HG03139 (cell line): ENCODE data around the gene PNPT1.
A peak's percentile ranks its signal among the peaks of the same experiment; 100 is the strongest.
"Not testable (repeated sequence)": the region's sequence is repeated elsewhere in the genome, so short reads cannot be mapped to it uniquely, and the experiment has no call there.

Experiments used
- ATAC-seq: cut with Tn5 transposase; IDR thresholded peaks from one replicate; pipeline ENCODE4 v1.9.1; 2021; ENCODE audit not compliant: unreplicated experiment

The PNPT1 gene

DNA sequence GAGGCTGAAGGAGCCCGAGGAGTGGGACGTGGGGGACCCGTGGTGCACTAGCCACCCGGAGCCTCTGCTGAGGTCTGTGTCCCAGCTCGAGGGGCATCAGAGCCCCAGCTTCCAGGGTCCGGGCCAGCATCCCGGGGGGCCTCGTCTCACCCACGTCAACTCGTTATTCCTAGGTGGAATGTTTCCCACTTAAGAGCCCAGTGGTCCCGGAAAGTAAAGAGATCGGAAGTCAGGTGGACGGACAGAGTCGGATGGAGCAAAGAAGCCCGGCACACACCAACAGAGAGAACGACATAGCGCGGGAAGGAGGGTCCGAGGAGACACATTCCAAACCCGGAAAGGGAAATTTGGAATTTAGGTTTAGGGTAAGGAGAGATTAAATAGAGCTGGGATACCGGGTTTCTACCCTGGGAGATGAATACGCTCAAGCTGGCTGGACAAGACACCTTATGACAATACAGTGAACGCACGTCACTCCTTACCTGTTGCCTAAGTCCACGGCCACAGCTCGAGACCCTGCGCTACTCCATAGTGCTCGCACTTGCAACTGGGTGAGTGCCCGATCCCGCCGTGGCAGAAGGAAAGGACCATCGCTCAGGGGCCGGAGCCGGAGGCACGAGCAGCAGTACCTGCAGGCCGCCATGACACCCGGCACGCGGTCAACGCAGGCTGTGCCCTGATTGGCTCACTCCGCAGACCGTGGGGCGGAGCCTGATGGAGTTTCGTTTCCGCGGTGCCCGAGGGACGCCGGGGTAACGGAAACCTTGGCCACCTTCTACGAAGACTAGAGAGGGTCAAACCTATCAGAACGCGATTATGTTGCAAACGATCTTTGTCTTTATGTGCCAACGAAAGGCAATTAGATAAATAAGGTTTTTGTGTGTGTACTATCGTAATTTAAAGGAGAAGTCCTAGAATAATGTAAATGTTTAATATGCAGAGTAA is at the start of gene PNPT1:
Gene PNPT1, minus strand, starts transcription at position 664 of the 945 bp plus-strand sequence. Its CDS starts 21 bp downstream, at position 643.
- peak; percentile 100 for ATAC-seq

DNA sequence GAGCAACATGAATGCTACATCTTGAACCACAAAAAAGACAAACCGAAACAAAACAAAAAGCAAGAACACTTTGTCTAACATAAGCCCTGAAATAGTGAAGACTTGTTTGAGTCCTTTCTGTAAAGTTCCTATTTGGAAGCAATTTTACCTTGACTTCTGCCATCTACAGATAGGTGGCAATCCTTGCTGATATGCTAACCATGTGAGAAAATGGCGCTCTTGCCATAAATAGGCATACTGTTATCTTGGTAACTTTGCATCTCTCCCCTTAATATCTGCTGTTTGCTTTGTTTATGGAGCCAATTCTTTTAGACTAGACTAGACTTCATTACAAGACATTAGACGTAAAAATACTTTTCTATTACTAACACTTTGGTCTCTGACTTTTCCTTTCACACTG is 49.4 kb upstream of the PNPT1 start:
- no peak for ATAC-seq

DNA sequence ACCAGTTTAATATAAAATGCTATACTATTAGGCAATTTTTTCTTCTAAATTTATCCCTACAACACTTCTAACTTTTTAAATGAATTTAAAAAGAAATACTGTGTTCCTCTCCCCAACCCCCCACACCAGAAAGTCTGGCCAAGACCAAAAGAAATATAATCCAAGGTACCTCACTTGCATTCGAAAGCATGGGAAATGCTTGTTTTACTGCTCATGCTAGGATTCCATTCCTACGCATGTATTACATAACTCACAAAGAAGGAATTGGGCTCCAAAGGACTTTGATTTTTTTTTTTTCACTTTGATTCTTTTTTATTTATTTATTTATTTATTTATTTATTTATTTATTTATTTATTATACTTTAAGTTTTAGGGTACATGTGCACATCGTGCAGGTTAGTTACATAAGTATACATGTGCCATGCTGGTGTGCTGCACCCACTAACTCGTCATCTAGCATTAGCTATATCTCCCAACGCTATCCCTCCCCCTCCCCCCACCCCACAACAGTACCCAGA is 42.4 kb upstream of the PNPT1 start:
- ATAC-seq: not testable (repeated sequence)

DNA sequence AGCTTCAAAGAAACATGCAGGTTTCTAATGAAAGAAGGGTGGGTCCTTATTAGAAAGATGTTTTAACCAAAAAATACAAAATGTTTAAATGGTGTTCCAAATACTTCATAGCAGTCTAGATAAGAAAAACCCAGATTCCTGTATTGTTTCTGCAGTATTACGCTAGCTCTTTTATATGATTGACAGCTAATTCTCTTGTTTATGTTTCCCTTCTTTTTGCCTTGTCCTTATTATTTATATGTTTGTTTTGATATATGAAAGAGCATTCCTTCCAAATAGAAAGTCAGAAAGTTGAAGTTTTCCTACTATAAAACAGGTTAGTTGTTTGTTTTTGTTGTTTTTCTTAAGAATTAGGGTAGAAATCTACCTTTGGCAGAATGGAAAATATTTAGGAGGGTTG is 41.1 kb upstream of the PNPT1 start:
- ATAC-seq: no peak

DNA sequence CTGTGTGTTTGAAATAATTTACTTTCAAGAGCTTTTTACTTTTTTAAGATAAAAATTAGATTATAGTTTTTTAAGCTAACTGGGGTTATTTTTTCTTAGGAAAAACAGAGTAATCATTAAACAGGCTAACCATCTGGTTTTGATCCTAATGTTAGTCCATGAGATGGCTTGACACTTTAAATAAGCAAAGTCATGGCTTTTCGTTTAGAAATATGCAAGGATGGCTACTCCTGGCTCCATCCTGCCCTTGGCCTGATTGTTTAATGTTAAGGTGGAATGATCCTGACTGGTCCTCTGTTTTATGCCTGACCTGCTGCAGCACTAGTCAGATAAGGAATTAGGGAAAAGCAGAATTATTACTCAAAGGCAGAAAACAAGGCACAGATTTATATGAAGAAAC is 39.7 kb upstream of the PNPT1 start:
- no peak for ATAC-seq

DNA sequence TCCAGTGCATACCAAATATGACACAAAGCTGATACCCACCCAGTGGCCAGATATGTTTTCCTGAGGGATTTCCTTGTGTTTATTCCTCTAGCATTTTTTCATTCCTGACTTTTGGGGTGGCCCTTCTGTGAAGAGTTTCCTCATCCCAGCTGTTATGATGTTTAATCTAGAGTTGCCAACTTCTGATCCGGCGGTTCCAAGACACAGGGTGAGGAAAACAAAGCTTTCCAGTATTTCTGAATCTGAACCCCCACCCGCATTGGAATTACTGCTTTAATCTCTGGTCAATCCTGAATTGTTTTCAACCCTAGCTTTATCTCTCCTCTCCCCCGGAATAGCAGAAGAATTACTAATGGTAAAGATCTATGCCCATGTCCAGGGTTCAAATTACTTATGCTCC is 39.2 kb upstream of the PNPT1 start:
- no peak for ATAC-seq

DNA sequence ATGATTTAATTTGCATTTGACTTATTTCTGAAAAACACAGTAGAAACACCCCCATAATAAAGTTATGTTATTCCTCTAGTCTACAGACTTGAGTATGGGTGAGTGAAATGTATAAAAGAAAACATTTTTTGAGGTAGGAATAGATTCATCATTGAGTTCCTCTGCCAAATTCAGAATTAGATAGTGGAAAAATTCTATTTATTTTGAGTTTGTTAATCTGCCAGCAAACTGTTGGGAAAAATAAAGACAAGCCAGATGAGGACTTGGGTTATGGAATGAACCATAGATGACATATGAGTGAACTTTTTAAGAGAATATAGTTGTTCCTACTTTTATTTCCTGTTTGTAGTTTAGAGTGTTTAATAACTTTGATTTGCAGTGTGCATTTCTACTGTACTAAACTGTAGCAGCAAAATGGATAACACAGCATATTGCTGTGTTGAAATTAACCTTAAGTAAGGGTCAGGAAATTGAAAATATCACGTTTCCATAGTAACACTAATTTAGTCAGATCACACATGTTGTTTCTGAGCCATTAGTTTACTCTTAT is 35.6 kb upstream of the PNPT1 start:
- ATAC-seq: no peak

DNA sequence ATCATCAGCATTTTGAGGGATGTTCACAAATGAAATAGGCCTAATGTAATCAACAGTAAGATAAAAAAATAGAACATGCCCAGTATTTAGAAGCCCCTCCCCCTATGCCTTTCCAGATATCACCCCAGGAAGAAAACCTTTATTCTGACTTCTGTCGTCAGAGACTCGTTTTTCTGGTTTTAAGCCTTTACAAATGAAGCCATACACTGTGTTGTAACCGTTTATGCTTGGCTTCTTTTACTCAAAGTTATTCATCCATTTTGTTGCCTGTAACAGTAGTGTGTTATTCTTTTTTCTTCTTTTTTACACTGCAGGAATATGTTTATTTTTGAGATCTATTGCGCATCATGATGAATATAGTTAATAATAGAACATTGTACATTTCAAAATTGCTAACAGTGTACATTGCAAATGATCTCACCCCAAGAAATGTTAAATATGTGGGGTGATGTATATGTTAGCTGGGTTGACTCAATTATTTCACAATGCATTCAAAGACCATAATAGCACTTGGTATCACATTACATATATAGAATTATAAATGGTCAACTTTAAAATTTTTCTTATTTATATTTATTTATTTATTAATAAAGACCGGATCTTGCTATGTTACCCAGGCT is 28.1 kb upstream of the PNPT1 start:
- no peak for ATAC-seq

DNA sequence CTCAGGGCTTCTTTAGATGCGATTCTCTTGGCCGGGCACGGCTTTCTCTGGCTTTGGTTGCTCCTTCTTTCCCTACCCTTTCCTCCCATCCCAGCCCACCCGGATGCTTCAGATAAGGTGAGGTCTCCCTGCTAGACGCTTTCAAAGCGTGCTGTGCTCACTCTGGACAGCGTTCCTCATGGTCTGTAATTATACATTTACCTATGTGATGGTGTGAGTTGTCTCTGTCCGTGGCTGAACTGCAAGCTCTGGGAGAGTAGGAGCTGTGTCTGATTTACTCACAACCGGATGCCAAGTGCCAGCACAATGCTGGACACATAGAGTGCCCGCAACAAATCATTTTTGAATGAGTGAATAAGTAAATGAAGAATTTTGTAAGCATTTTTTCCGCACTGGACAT is 26.8 kb upstream of the PNPT1 start:
- no peak for ATAC-seq

DNA sequence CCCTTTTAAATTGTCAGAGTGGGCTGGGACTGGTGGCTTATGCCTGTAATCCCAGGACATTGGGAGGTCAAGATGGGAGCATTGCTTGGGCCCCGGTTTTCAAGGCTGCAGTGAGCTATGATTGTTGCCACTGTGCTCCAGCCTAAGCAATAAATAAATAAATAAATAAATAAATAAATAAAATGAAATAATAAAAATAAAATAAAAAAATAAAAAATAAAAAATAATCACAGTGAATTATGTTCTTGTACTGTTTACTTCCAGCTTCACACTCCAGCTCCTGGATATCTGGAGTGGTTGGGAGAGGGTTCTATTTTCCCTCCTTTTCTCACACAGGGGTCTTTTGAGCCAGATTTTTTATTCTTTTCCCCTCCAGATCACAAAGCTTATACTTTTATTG is 26.2 kb upstream of the PNPT1 start:
- no peak for ATAC-seq

DNA sequence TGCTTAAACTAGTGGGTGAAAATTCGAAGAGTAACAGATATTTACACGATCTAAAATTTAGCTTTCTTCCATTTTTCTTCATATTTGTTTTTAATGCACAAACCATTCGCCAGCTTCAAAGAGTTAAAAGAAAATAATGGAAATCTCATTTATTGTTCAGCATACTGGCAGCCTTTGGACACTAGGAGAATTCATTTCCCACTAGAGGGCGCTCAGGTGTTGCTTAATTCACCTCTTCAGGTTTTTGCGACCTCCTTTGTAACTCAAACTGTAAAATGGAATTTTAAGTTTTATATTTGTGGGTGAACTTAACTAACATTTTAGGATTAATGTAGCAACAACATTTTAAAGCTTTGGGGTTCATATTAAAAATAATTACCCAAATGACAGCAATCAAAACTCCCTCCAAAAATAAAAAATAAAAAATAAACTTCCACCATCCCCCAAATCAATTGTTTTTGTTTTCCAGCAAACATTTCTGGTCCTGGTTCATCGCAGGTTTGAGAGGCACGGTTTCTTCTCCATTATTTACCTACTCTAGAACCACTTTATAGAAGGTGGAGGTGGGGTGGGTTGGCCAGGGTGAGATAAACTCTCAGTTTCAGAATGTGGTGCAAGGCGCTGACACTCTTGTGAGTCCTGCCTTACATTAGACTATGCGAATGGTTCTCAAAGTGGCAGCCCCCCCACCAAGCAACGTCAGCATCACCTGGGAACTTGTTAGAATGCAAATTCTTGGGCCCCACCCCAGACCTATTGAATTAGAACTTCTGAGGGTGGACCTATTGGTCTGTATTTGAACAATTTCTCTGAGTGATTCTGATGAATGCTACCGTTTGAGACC is 24.7 kb upstream of the PNPT1 start:
- ATAC-seq: no peak

DNA sequence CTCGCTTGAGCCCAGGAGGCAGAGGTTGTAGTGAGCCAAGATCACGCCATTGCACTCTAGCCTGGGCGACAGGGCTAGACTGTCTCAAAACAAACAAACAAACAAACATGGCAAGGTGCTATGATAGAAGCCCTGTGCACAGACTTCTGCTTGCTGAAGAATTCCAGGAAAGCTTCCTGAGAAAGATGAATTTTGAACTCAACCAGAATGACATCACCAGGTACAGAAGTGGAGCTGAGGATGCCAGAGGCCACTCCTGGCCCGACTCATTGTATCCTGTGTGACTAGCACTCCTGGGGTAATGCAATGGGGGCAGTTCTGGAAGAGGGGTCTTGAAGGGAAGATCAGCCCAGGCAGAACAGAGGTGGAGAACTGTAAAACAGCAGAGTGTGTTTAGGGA is 22.0 kb upstream of the PNPT1 start:
- no peak for ATAC-seq

DNA sequence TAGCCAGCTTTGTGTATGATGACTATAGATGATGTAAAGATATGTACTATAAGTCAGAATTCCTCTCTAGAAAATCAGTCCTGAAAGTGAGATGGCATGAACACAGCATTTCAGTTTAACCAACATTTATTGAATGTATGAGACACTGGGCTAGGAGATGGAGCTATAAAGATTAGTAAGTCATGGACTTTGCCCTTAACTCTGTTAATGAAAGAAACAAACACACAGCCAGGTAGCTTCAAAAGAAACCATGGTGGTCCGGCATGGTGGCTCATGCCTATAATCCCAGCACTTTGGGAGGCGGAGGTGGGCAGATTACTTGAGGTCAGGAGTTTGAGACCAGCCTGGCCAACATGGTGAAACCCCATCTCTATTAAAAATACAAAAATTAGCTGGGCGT is 21.5 kb upstream of the PNPT1 start:
- not testable (repeated sequence) for ATAC-seq

DNA sequence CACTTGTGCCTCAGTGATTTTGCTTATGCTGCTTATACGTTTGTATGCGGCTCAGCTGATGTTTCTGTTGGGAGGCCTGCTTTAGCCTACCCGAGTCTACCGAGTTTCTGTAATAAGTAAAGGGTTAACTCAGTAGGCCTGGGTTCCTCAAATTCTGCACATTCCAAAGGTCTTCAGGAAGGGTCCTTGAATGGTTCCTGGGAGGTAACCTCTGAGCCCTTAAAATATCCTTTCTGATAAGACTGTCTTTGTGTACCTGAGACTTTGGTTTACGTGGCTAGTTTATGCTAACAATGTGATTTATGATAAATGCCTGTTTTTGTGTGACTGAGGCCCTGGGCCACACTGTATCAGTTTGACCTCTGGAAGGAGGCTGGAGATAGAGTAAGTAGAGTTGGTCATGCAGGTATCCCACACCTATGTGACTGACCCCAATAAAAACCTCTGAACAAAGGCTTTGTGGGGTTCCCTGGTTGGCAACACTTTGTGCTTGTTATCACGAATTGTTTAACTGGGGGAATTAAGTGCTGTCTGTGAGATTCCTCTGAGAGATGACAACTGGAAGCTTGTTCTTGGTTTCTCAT is 18.9 kb upstream of the PNPT1 start:
- no peak for ATAC-seq

DNA sequence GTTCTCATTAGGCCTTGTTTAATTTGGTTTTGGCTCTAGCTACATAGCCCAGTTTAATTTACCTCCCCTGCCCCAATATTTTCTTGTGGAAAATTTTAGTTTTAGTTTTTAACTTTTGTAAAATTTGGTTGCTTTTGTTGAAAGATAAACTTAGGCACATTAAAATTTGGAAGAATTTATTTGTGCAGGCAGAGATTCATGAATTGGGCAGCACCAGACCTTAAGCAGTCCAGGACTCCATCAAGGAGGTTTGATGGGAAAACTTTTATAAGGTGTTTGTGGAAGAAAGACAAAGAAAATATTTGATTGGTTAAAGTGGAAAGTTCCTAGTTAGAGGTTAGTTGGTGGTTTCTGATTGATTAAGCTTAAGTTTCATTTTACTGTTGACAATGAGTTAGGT is 16.4 kb upstream of the PNPT1 start:
- ATAC-seq: no peak

DNA sequence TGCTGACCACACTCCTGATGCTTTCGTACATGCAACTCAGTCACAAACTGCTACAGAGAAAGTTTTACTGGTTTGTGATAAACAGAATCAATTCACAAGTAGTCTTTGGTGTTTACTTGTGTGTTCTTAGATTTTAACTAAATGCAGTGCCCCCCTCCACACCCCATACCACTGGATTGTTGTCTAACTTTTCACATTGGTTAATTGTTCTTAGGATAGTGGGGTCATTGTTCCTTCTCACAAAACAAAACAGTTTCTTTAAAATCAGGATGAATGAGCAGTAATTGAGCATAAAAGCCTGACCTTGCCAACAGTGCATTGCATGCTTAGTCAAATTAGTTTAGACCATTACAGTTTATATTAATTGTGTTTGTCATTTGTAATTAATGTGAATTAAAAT is 14.1 kb upstream of the PNPT1 start:
- no peak for ATAC-seq

DNA sequence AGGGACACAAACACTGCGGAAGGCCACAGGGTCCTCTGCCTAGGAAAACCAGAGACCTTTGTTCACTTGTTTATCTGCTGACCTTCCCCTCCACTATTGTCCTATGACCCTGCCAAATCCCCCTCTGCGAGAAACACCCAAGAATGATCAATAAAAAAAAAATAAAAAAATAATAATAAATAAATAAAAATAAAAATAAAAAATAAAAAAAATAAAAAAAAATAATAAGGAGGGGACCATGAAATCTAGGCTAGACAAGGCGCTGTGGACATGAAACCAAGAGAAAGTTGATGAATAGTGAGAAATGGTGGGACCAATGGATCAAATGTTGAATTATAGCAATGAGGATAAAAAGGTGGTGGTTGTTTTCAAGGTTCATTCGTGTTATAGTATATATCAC is 12.6 kb upstream of the PNPT1 start:
- not testable (repeated sequence) for ATAC-seq

DNA sequence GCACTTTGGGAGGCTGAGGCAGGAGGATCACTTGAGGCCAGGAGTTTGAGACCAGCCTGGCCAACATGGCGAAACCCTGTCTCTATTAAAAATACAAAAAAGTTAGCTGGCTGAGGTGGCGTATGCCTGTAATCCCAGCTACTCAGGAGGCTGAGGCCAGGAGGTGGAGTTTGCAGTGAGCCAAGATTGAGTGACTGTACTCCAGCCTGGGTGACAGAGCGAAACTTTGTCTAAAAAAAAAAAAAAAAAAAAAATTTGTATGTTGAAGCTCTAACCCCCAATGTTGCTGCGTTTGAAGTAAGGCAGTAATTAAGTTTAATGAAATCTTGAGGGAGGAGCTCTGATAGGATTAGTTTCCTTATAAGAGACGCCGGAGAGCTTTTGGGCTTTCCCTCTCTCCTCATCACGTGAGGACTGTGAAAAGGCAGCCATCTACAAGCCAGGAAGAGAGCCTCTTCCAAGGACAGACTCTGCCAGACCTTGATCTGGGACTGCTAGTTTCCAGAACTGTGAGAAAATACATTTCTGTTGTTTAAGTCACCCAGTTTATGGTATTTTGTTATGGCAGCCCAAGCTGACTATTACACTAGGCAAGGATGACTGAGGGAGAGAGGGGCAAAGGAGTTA is 11.5 kb upstream of the PNPT1 start:
- ATAC-seq: no peak

DNA sequence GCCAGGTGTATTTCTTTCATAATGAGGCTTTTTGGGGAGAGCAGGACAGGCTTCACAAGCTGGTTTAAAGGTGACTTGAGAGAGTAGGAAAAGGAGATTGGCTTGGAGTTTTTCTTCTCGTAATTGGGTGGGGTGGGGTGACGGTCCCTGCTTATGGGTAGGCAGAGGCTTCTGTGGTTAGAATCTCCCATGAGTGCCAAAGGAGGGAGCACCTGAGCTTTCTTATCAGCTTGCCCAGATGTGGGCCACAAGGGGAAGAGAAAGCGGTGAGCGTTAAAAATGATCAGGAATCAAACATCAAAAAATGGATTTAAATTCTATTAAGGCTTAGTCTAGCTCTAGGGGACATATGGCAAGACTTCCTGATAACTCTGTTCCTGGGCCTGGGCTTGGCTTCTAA is 9.7 kb upstream of the PNPT1 start:
- no peak for ATAC-seq

DNA sequence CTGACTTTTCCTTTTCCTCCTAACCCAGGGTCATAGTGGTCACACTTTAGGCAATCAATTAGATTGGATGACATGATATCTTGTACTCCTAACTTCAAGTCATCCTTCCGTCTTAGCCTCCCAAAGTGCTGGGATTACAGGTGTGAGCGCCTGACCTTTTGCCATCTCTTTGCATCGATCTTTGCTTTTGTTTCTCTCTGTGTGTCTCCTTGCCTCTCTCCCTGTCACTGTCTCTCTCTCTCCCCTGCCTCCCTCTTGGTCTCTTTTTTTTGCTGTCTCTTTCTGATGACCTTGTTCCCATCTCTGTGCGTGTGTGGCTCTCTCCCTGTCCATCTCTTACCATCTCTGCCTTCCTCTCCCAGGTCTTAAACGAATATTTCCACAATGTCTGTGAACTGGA is 904 bp downstream of the PNPT1 start:
- not testable (repeated sequence) for ATAC-seq
